ENCODE measurements around the gene ATP9A. TPM values are rescaled to one million over a fixed set of nuclear protein-coding genes. Genes with fewer than 3 reads are reported as not detected.
A peak's percentile ranks its signal among the peaks of the same experiment; 100 is the strongest.
"Not testable (repeated sequence)": the region's sequence is repeated elsewhere in the genome, so short reads cannot be mapped to it uniquely, and the experiment has no call there.

Gene ATP9A
- total RNA-seq, 2 donors from 2014 or later, result 0.07 to 4.1 TPM

DNA sequence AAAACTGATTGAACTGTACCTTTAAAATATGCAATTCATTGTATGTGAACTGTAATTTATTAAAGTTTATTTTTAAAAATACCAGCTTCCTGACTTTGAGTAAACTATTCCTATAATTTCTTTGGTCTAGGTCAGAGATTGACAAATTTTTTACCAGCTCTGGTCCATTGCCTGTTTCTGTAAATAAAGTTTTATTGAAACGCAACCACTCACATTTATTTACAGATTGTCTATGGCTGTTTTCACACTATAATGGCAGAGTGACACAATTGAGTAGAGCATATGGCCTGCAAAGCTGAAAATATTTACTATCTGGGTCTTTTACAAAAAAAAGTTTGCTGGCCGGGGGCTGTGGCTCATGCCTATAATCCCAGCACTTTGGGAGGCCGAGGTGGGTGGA, 192.7 kb downstream of the ATP9A start:
- H3K36me3 Mint-ChIP-seq, result peaks cover 10 to 11% of the 10 kb centered on the region in 2 donors
- H3K27ac Mint-ChIP-seq, result no peak overlapping the region
- DNase-seq (ENCODE audit: low spot score in 2 of 2), result no peak
- peaks cover 7 to 16% of the 10 kb centered on the region in 2 donors for H3K9me3 Mint-ChIP-seq
- no peak for ATAC-seq

DNA sequence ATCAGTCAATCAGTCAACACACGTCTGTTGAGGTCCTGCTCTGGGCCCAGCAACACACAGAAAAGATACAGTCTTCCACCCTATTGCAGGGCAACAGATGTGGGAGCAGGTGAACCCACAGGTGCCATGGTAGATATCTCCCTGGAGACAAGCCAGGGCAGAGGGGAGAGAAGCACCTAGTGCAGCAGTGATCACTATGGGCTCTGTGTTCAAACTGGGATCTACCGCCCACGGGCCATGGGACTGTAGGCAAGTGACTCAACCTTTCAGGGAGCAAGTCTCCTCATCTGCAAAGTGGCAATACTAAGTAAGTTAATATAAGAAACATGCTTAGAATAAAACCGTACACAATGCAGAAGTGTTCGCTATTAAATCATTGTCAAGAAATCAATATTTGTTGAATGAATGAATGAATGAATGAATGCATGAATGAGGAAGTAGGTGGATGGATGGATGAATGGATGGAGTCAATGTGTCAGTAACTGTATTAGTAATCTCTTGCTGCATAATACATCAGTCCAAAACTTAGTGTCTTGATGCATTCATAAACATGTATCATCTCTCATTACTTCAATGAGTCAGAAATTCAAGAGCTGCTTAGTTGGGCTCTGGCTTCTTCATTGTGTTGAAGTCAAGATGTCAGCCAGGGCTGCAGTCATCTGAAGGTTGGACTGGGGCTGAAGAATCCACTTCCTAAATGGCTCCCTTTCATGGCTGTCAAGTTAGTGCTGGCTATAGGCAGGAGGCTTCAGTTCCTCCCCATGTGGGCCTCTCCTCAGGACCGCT, 193.7 kb downstream of the ATP9A start:
- Mint-ChIP-seq H3K9me3 (peaks cover 7 to 16% of the 10 kb centered on the region in 2 donors), H3K36me3 (peaks cover 10 to 11% of the 10 kb centered on the region in 2 donors), H3K27ac (peak overlapping the region; percentile 30 to 61)
- DNase-seq (ENCODE audit: low spot score in 2 of 2) (peak in 1 of 2 donors; percentile 21), ATAC-seq (peak; percentile 92 to 97)

GRCh38 chr20:51573576-51574243, 194.5 kb downstream of the ATP9A start:
- H3K36me3 Mint-ChIP-seq, result peaks cover 10 to 11% of the 10 kb centered on the region in 2 donors
- H3K9me3 Mint-ChIP-seq, result peaks cover 7 to 18% of the 10 kb centered on the region in 2 donors
- peak overlapping the region; percentile 30 to 61 for H3K27ac Mint-ChIP-seq

GRCh38 chr20:51571460-51571794, 196.8 kb downstream of the ATP9A start:
- Mint-ChIP-seq H3K36me3 (peaks cover 10 to 11% of the 10 kb centered on the region in 2 donors), H3K9me3 (peaks cover 7 to 24% of the 10 kb centered on the region in 2 donors), H3K27ac (no peak overlapping the region)
- ATAC-seq (no peak), DNase-seq (ENCODE audit: low spot score in 2 of 2) (no peak)

More at GRCh38 chr20:51573576-51574243, 194.5 kb downstream of the ATP9A start:
- ATAC-seq, result no peak
- DNase-seq (ENCODE audit: low spot score in 2 of 2), result no peak

GRCh38 chr20:51570739-51571459, 197.3 kb downstream of the ATP9A start:
- ATAC-seq, result no peak
- DNase-seq (ENCODE audit: low spot score in 2 of 2), result no peak
- H3K27ac Mint-ChIP-seq, result no peak overlapping the region
- H3K9me3 Mint-ChIP-seq, result peaks cover 7 to 23% of the 10 kb centered on the region in 2 donors
- H3K36me3 Mint-ChIP-seq, result peaks cover 10 to 11% of the 10 kb centered on the region in 2 donors

GRCh38 chr20:51569815-51570738, 198.1 kb downstream of the ATP9A start:
- peaks cover 9 to 10% of the 10 kb centered on the region in 2 donors for H3K36me3 Mint-ChIP-seq
- H3K27ac Mint-ChIP-seq, result no peak overlapping the region
- H3K9me3 Mint-ChIP-seq, result peaks cover 5 to 22% of the 10 kb centered on the region in 2 donors
- ATAC-seq, result no peak
- no peak for DNase-seq (ENCODE audit: low spot score in 2 of 2)

GRCh38 chr20:51568533-51568932, 199.7 kb downstream of the ATP9A start:
- not testable (repeated sequence) for DNase-seq (ENCODE audit: low spot score in 2 of 2); ATAC-seq; H3K36me3 Mint-ChIP-seq; H3K27ac Mint-ChIP-seq
- peaks cover 0 to 17% of the 10 kb centered on the region in 2 donors for H3K9me3 Mint-ChIP-seq

DNA sequence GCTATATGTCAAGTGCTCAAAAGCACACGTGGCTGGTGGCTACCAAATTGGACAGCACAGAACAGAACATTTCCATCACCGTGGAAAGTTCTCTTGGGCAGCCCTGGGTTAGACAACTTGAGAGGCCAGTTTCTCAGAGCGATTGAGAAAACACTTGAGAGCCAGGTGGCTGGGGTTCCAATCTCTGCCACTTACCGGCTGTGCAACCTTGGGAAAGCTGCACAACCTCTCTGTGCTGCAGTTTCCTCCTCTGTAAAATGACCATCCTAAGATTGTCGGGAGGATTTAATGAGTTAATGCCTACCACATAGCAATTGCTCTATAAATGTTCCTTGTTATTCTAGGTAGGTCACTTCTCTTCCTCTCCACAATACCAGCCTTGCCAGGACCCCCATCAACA, 200.6 kb downstream of the ATP9A start:
- no peak for ATAC-seq
- H3K27ac Mint-ChIP-seq, result no peak overlapping the region
- H3K9me3 Mint-ChIP-seq, result peaks cover 0 to 17% of the 10 kb centered on the region in 2 donors
- DNase-seq (ENCODE audit: low spot score in 2 of 2), result no peak
- no peaks in the 10 kb centered on the region for H3K36me3 Mint-ChIP-seq

DNA sequence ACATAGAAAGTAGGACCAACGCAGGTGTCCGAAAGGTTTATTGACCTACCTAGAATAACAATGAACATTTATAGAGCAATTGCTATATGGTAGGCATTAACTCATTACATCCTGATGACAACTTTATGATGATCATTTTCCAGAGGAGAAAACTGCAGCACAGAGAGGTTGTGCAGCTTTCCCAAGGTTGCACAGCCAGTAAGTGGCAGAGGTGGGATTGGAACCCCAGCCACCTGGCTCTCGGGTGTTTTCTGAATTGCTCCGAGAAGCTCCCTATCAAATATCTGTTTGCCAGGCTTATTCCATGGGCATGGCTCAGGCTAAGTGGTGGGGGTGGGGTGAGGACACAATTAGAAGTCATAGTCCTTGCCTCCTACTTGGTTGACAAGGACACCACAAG, 201.6 kb downstream of the ATP9A start:
- H3K9me3 Mint-ChIP-seq, result peaks cover 0 to 17% of the 10 kb centered on the region in 2 donors
- no peaks in the 10 kb centered on the region for H3K36me3 Mint-ChIP-seq
- DNase-seq (ENCODE audit: low spot score in 2 of 2) (no peak), ATAC-seq (no peak)
- H3K27ac Mint-ChIP-seq, result no peak overlapping the region

GRCh38 chr20:51565298-51566144, 202.7 kb downstream of the ATP9A start:
- H3K27ac Mint-ChIP-seq, result no peak overlapping the region
- ATAC-seq (no peak), DNase-seq (ENCODE audit: low spot score in 2 of 2) (no peak)
- H3K9me3 Mint-ChIP-seq, result peaks cover 0 to 11% of the 10 kb centered on the region in 2 donors
- H3K36me3 Mint-ChIP-seq, result peaks cover 0 to 5% of the 10 kb centered on the region in 2 donors

DNA sequence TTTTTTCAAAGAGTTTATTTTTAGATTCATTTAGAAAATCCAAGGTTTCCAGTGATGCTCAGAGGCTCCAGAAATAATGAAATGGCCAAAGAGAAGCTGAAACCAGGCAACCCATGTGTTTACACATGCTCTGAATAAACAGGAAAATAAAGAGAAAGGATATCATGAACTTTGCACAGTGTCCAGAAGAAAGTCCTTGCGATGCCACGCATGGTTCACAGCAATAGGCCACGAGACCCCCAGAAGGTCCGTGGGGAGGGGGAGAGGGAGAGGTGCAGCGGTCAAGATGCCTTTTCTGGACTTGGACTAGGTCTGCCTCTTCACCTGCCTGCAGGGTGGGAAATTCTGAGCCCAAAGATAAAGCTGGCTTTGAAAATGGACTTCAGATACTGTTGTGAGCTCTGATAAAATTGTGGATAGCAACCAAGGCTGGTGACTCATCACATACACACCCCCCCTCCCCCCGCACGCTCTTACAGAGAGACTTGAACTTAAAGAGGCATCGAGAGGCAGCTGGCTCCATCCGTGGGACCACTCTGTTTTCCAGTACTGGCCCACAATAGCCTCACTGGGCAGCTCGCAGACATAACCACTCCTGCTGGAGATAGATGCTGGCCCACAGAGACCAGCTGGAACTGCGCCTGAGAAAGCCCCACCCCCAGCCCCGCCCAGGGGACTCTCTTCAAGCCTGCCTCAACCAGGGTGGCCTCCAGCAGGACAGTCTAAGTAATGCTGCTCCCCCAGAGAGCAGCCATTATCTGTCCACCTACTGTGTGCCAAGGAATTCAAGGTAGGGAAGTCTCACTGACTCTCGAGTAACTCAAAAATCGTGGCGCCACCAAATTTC, 204.5 kb downstream of the ATP9A start:
- H3K27ac Mint-ChIP-seq, result no peak overlapping the region
- DNase-seq (ENCODE audit: low spot score in 2 of 2) (no peak), ATAC-seq (peak in 1 of 2 donors; percentile 28)
- H3K9me3 Mint-ChIP-seq, result peaks cover 0 to 9% of the 10 kb centered on the region in 2 donors
- H3K36me3 Mint-ChIP-seq, result peaks cover 0 to 5% of the 10 kb centered on the region in 2 donors

DNA sequence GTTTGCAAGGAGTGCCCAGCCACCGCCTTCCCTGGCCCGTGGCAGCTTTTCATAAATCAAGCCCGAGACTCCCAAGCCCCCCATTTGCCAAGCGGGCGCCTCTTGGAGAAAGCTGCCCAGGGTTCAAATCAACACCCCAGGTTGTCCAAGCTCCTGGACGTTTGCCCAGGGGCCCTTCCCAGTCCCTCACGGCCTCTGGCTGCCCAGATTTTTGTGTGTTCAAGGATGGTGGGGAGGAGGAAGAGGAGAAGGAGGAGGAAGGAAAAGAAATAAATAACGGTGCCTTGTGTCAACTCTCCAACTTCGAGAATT, 205.1 kb downstream of the ATP9A start:
- Mint-ChIP-seq H3K36me3 (peaks cover 0 to 5% of the 10 kb centered on the region in 2 donors), H3K9me3 (peaks cover 0 to 3% of the 10 kb centered on the region in 2 donors), H3K27ac (no peak overlapping the region)
- no peak for ATAC-seq
- DNase-seq (ENCODE audit: low spot score in 2 of 2), result no peak

DNA sequence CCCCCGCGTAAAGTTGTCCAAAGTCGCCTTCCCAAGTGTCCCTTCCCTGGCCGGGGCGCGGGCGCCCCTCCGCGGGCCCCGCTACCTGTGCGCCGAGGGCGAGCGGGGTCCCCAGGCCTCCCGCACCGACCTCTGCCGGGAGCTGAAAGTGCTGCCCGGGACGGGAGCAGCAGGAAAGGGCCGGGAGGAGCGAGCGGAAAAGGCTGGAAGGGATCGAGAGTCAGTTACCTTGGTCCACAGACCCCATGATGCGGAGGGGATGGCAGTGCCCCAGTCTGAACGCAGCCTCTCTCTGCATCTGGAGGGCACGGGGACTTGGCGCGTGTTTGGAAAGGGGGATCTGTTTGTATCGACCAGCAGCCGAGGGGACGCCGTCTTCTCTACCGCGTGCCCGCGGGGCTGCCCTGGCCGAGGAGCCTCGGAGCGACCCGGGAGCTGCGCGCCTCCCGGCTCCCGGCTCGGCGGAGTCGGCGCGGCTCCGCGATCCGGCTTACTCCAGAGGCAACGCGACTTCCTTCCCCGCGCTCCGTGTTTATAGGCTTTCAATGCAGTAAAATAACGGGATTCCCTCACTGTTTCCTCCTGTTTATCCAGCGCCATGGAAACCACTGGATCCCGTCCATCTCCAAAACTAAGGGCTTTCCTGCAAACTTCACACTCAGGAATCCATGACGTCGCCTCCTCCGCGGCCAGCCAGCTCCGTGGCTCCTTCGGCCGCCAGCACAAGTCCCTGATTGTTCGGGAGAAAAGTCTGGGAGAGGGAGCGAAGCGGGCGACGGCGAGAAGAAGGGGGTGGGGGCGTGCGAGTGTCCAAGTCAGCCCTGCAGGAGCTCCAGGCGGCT, 205.6 kb downstream of the ATP9A start:
- ATAC-seq (peak; percentile 45 to 46), DNase-seq (ENCODE audit: low spot score in 2 of 2) (peak in 1 of 2 donors; percentile 31)
- H3K27ac Mint-ChIP-seq, result no peak overlapping the region
- H3K36me3 Mint-ChIP-seq, result peaks cover 0 to 5% of the 10 kb centered on the region in 2 donors
- H3K9me3 Mint-ChIP-seq, result no peaks in the 10 kb centered on the region

DNA sequence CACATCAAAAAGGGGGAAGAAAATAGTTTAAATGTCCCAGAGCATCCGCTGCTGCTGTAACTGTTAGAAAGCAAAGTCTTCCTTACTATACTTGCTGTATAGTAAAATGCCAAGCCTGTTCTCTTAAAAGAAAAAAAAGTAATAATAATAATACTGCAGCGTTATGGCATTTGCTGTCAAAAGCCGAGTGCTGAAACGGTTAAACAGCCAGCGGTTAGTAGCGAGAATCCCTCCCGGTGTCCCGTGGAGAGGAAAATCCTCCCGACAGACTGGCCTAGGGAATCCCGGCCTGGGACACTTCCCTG, 206.2 kb downstream of the ATP9A start:
- peak in 1 of 2 donors; percentile 22 for ATAC-seq
- peaks cover 0 to 5% of the 10 kb centered on the region in 2 donors for H3K36me3 Mint-ChIP-seq
- no peaks in the 10 kb centered on the region for H3K9me3 Mint-ChIP-seq
- no peak overlapping the region for H3K27ac Mint-ChIP-seq
- DNase-seq (ENCODE audit: low spot score in 2 of 2), result no peak
